ENCODE measurements around the gene CCL28. TPM values are rescaled to one million over a fixed set of nuclear protein-coding genes. Genes with fewer than 3 reads are reported as not detected.
"Not testable (repeated sequence)": the region's sequence is repeated elsewhere in the genome, so short reads cannot be mapped to it uniquely, and the experiment has no call there.

CCL28 gene
- total RNA-seq, 1 donor from 2014 or later = not detected

DNA sequence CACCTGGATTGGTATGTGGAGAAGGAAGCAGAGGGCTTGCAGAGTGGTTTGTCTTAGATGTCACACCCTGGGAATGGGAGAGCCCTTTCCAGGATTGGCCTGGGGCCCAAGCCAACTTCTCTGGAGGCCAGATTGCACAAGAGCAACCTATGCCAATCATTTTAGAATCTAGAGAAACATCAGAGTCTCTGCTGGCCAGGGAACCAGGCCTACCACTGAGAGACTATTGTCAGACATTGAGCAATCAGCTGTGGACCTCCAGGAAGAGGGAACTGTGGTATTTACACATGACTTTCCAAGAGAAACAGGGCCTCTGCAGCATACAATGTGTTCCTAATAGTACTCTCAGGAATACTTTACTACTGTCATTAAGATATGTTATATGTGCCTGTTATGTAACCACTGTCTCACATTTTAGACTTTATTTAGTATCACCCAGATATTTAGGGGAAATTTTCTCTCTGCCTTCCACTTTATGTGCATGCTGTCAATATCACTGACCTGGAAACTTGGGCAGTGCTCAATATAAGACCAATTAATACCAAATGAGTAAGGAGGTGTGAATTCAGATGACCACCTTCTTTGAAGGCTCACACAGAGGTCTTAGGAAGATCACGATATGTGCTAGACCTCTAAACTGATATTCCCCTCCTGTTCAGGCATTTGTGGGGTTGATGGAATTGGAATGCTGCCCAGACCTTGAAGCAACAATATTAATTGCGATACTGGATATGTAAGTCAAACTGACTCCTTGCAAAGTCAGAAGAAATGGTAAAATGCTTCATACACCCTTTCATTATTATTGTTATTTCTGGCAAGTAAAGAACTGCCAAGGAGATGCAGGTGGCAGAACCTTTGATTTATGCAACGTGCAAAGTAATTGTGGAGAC, 20.5 kb upstream of the CCL28 start:
- no peaks in the 10 kb centered on the region for H3K27me3 Mint-ChIP-seq (ENCODE audit: low read depth)
- peaks cover 10% of the 10 kb centered on the region for H3K9me3 Mint-ChIP-seq
- DNase-seq (ENCODE audit: low read depth, low spot score) = no peak
- TF ChIP-seq CTCF (conservative IDR thresholded peaks at IDR 0.05) = no peak
- no peaks in the 10 kb centered on the region for H3K4me1 Mint-ChIP-seq
- H3K36me3 Mint-ChIP-seq (ENCODE audit: low read depth) = peaks cover under 1% of the 10 kb centered on the region
- no peak overlapping the region for H3K27ac Mint-ChIP-seq (ENCODE audit: unreplicated experiment)
- no peak overlapping the region for H3K4me3 Mint-ChIP-seq

DNA sequence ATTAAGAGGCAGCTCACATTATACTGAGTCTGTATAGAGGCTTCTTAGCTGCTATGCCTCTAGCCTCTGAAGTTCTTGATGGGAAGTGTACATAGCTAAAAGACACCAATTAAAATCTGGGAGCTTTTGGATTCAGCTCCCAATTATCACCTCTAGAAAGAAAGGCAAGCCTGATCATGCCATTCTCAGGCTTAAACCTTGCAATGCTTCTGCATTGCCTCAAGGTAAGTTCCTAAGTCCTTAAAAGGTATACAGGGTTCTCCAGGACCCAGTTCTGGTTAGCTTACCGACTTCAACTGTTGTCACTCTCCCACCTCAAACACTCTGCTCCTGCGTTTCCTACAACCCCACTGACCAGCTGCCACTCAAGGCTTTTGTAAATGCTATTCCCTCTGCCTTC, 17.5 kb upstream of the CCL28 start:
- H3K36me3 Mint-ChIP-seq (ENCODE audit: low read depth) = no peaks in the 10 kb centered on the region
- H3K9me3 Mint-ChIP-seq = peaks cover 5% of the 10 kb centered on the region
- H3K27me3 Mint-ChIP-seq (ENCODE audit: low read depth) = no peaks in the 10 kb centered on the region
- no peaks in the 10 kb centered on the region for H3K4me1 Mint-ChIP-seq
- TF ChIP-seq CTCF (conservative IDR thresholded peaks at IDR 0.05) = no peak
- no peak overlapping the region for H3K27ac Mint-ChIP-seq (ENCODE audit: unreplicated experiment)
- DNase-seq (ENCODE audit: low read depth, low spot score) = no peak
- no peak overlapping the region for H3K4me3 Mint-ChIP-seq

DNA sequence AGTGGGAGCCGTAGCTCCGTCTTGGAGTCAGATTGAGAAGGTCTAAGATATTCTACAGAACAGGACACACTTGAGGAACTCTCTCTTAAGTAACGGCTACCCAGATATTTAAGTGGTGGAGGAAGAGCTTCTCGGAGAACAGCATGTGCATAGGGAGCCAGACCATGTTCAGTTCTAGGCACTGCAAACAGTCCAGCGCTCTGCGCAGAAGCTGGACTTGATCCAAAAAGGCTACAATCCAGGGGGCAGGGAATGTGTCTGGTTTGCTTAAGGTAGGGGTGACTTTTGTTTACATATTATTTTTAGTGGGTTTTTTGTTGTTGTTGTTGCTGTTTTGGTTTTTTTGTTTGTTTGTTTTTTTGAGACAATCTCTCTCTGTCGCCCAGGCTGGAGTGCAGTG, 16.8 kb upstream of the CCL28 start:
- Mint-ChIP-seq H3K4me1 (no peaks in the 10 kb centered on the region), H3K4me3 (no peak overlapping the region), H3K36me3 (ENCODE audit: low read depth) (no peaks in the 10 kb centered on the region), H3K27ac (ENCODE audit: unreplicated experiment) (no peak overlapping the region), H3K9me3 (peaks cover 5% of the 10 kb centered on the region), H3K27me3 (ENCODE audit: low read depth) (no peaks in the 10 kb centered on the region)
- no peak for DNase-seq (ENCODE audit: low read depth, low spot score)
- no peak for TF ChIP-seq CTCF (conservative IDR thresholded peaks at IDR 0.05)

DNA sequence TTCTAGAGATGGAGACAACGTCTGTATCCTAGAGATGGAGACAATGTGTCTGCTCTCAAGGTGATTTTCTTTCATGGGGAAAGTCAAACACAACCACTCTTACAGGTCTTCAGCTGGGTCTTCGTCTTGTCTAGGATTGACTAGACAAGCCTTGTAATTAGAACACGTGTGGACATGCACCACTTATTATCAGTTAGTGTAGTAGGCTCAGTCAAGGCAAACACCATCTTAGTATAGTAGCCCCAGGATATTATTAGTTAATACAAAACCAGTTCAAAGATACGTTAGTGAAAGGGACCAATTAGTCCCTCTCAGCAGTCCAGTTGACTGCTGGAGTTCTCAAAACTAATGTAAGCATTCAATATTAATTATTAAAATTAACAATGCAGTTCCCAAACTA, 15.1 kb upstream of the CCL28 start:
- H3K27ac Mint-ChIP-seq (ENCODE audit: unreplicated experiment) = no peak overlapping the region
- TF ChIP-seq CTCF (conservative IDR thresholded peaks at IDR 0.05) = no peak
- H3K36me3 Mint-ChIP-seq (ENCODE audit: low read depth) = no peaks in the 10 kb centered on the region
- H3K27me3 Mint-ChIP-seq (ENCODE audit: low read depth) = no peaks in the 10 kb centered on the region
- H3K4me1 Mint-ChIP-seq = no peaks in the 10 kb centered on the region
- peaks cover 5% of the 10 kb centered on the region for H3K9me3 Mint-ChIP-seq
- no peak overlapping the region for H3K4me3 Mint-ChIP-seq
- DNase-seq (ENCODE audit: low read depth, low spot score) = no peak

- Mint-ChIP-seq H3K27me3 (ENCODE audit: low read depth) (no peaks in the 10 kb centered on the region), H3K4me3 (no peak overlapping the region), H3K27ac (ENCODE audit: unreplicated experiment) (no peak overlapping the region), H3K36me3 (ENCODE audit: low read depth) (no peaks in the 10 kb centered on the region), H3K9me3 (peaks cover 5% of the 10 kb centered on the region), H3K4me1 (no peaks in the 10 kb centered on the region)
- DNase-seq (ENCODE audit: low read depth, low spot score) = no peak
- no peak for TF ChIP-seq CTCF (conservative IDR thresholded peaks at IDR 0.05)
Measured at GRCh38 chr5:43425983-43426382, 13.8 kb upstream of the CCL28 start.

- not testable (repeated sequence) for H3K36me3 Mint-ChIP-seq (ENCODE audit: low read depth); H3K27ac Mint-ChIP-seq (ENCODE audit: unreplicated experiment); H3K4me1 Mint-ChIP-seq; H3K4me3 Mint-ChIP-seq; DNase-seq (ENCODE audit: low read depth, low spot score); H3K9me3 Mint-ChIP-seq; H3K27me3 Mint-ChIP-seq (ENCODE audit: low read depth)
Measured at GRCh38 chr5:43423086-43423485, 10.9 kb upstream of the CCL28 start.

Data from neural crest cell (in vitro differentiated cells).